Tibial artery (tissue), 4 donors: ENCODE measurements around the gene SLC39A8.
"Not testable (repeated sequence)": the region's sequence is repeated elsewhere in the genome, so short reads cannot be mapped to it uniquely, and the experiment has no call there.

Experiments used
- DNase-seq, 2 donors: peaks; one replicate each; pipeline ENCODE4 v3.0.0-alpha.2; 2019
- H3K27ac ChIP-seq, 2 donors: fragments of 200-600 bp; sonication (generic) in 1 of 2; 1 replicate in 1 of 2; 2 replicates in 1 of 2; pipeline ENCODE4 v1.5.1; 2018 to 2019; ENCODE audit warnings: mild to moderate bottlenecking in 1 of 2
- H3K27me3 ChIP-seq, 2 donors: fragments of 200-600 bp; sonication (generic) in 1 of 2; one replicate each; pipeline versions ENCODE4 v1.5.1 to v1.6.0; 2016 to 2019
- H3K36me3 ChIP-seq, 3 donors: fragments of 200-600 bp; sonication (generic) in 2 of 3; one replicate each; pipeline ENCODE4 v1.5.1; 2016 to 2019; ENCODE audit warnings: mild to moderate bottlenecking in 2 of 3
- H3K4me1 ChIP-seq, 4 donors: fragments of 200-600 bp; sonication (generic) in 2 of 4; 1 replicate in 3 of 4; 2 replicates in 1 of 4; pipeline ENCODE4 v1.5.1; 2016 to 2019
- H3K4me3 ChIP-seq, 2 donors: fragments of 200-600 bp; sonication (generic) in 1 of 2; 1 replicate in 1 of 2; 2 replicates in 1 of 2; pipeline ENCODE4 v1.5.1; 2018 to 2019; ENCODE audit warnings: mild to moderate bottlenecking in 2 of 2
- H3K9me3 ChIP-seq, 3 donors: fragments of 200-600 bp; sonication (generic) in 1 of 3; one replicate each; pipeline ENCODE4 v1.5.1; 2016 to 2019
- intact Hi-C: fragments of 100-400 bp; cut with DNase I; formaldehyde crosslinking; loops from one replicate; pipeline ENCODE4 v1.15.0; 2023; ENCODE audit warnings: low total_unique reads
- TF ChIP-seq, protein P1 (sequence below), 2 experiments: fragments of 200-600 bp in 1 of 2; fragments of 450-650 bp in 1 of 2; IDR thresholded peaks; one replicate each; pipeline ENCODE4 v1.5.1; 2017 to 2019; ENCODE audit warnings: antibody characterized with exemption in 2 of 2, mild to moderate bottlenecking in 1 of 2, moderate library complexity in 1 of 2

SLC39A8 gene

DNA sequence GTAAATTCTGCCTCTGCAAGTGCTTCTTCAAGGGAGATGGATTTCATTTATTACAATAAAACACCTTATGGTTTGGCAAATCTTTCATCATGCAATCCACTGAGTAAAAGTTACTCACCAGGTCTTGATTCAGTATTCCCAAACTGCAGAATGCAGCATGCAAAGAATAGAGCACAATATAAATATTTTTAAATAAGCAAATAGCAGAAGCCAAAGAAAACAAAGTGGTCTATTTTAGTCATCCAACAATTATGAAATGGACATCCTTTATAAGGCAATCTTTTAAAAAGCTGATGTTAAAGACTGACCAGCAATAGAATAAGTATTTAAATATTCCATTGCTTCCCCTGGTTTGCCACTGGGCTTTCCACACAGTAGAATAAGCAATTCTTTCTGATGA, 59.5 kb downstream of the SLC39A8 start:
- TF ChIP-seq, protein P1, sequence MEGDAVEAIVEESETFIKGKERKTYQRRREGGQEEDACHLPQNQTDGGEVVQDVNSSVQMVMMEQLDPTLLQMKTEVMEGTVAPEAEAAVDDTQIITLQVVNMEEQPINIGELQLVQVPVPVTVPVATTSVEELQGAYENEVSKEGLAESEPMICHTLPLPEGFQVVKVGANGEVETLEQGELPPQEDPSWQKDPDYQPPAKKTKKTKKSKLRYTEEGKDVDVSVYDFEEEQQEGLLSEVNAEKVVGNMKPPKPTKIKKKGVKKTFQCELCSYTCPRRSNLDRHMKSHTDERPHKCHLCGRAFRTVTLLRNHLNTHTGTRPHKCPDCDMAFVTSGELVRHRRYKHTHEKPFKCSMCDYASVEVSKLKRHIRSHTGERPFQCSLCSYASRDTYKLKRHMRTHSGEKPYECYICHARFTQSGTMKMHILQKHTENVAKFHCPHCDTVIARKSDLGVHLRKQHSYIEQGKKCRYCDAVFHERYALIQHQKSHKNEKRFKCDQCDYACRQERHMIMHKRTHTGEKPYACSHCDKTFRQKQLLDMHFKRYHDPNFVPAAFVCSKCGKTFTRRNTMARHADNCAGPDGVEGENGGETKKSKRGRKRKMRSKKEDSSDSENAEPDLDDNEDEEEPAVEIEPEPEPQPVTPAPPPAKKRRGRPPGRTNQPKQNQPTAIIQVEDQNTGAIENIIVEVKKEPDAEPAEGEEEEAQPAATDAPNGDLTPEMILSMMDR (IDR thresholded peaks at IDR 0.05): no peak
- DNase-seq: no peak
- H3K27ac ChIP-seq: no peak overlapping the region
- intact Hi-C loops: no loop called here
- H3K27me3 ChIP-seq: no peaks in the 10 kb centered on the region
- no peak overlapping the region for H3K4me3 ChIP-seq
- no peaks in the 10 kb centered on the region for H3K36me3 ChIP-seq
- no peaks in the 10 kb centered on the region for H3K4me1 ChIP-seq
- no peaks in the 10 kb centered on the region for H3K9me3 ChIP-seq

DNA sequence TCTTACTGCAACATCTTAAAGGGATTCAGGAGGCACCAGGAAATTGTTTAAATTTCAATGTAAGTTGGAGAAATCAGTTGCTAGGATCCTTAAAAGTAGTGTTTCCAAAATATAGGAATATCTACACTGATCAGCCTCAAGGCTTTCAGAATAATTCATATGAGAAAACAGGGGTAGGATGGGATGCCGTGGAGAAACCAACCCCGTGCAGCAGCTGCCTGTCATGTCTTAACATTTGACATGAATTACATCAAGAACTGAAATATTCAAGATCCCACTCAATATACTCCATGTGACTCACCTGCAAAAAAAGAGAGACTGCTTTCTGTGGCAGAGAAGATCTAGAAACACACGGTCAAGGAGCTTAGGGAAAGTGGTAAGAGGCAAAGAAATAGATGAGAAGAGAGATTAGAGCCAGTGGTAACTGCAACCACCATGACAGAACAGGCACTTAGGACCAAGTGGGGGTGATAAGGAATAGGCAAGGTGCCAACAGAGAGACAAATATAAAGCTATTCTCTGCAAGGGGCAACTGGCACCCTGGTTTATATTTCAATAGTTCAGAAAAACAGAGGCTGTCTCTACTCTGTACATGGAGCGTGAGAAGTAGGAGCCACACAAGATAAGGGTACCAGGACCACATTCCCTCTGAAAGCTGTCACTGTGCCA, 64.0 kb downstream of the SLC39A8 start:
- no peak overlapping the region for H3K4me3 ChIP-seq
- H3K27ac ChIP-seq: no peak overlapping the region
- H3K4me1 ChIP-seq: no peaks in the 10 kb centered on the region
- peaks cover 0 to 2% (median 0%) of the 10 kb centered on the region in 3 donors for H3K9me3 ChIP-seq
- TF ChIP-seq, protein P1 (IDR thresholded peaks at IDR 0.05): no peak
- H3K36me3 ChIP-seq: no peaks in the 10 kb centered on the region
- intact Hi-C loops: no loop called here
- no peak for DNase-seq
- H3K27me3 ChIP-seq: no peaks in the 10 kb centered on the region

DNA sequence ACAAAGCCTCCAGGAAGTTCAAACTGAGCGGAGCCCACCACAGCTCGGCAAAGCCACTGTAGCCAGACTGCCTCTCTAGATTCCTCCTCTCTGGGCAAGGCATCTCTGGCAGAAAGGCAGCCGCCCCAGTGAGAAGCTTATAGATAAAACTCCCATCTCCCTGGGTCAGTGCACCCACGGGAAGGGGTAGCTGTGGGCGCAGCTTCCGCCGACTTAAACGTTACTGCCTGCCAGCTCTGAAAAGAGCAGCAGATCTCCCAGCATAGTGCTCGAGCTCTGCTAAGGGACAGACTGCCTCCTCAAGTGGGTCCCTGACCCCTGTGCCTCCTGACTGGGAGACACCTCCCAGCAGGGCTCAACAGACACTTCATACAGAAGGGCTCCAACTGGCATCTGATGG, 72.0 kb downstream of the SLC39A8 start:
- H3K27ac ChIP-seq: not testable (repeated sequence)

DNA sequence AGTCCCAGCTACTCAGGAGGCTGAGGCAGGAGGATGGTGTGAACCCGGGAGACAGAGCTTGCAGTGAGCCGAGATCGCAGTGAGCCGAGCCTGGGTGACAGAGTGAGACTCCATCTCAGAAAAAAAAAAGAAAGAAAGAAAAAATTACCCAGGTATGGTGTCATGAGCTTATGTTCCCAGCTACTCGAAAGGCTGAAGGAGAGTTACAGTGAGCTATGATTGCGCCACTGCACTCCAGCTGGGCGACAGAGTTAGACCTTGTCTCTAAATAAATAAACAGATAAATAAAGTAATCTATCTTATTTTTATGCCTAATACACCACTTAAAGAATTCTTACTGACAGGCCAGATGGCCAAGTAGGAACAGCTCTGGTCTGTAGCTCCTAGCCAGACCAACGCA, 73.0 kb downstream of the SLC39A8 start:
- Histone ChIP-seq H3K4me3 (no peak overlapping the region), H3K27ac (no peak overlapping the region), H3K4me1 (no peaks in the 10 kb centered on the region), H3K36me3 (no peaks in the 10 kb centered on the region), H3K27me3 (no peaks in the 10 kb centered on the region), H3K9me3 (peaks cover 0 to 11% (median 0%) of the 10 kb centered on the region in 3 donors)
- DNase-seq: no peak
- TF ChIP-seq, protein P1 (IDR thresholded peaks at IDR 0.05): no peak
- intact Hi-C loops: no loop called here

More for the DNA sequence above, 72.0 kb downstream of the SLC39A8 start:
- H3K4me3 ChIP-seq, H3K36me3 ChIP-seq, intact Hi-C loops, H3K4me1 ChIP-seq, H3K27me3 ChIP-seq, DNase-seq: not testable (repeated sequence)
- H3K9me3 ChIP-seq: peaks cover 0 to 11% (median 0%) of the 10 kb centered on the region in 3 donors

DNA sequence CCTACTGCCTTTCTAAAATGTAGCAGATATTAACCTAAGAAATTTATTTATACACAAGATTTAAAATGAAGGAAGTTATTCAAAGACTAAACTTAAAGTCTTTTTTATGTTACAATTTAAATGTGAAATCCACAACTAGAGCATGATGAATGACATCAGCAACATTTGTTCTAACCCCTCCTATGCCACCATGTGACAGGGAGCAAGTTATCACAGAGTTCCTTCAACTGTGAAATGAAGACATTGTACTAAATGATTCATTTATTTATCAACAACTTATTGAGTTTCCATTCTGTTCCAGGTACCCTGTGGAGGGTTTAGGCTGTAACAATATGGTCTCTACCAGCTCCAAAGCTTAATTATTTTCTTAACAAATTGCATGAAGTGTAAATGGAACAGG, 76.9 kb downstream of the SLC39A8 start:
- Histone ChIP-seq H3K27me3 (no peaks in the 10 kb centered on the region), H3K4me1 (no peaks in the 10 kb centered on the region), H3K36me3 (no peaks in the 10 kb centered on the region), H3K9me3 (no peaks in the 10 kb centered on the region), H3K4me3 (no peak overlapping the region), H3K27ac (no peak overlapping the region)
- intact Hi-C loops: no loop called here
- TF ChIP-seq, protein P1 (IDR thresholded peaks at IDR 0.05): no peak
- no peak for DNase-seq

DNA sequence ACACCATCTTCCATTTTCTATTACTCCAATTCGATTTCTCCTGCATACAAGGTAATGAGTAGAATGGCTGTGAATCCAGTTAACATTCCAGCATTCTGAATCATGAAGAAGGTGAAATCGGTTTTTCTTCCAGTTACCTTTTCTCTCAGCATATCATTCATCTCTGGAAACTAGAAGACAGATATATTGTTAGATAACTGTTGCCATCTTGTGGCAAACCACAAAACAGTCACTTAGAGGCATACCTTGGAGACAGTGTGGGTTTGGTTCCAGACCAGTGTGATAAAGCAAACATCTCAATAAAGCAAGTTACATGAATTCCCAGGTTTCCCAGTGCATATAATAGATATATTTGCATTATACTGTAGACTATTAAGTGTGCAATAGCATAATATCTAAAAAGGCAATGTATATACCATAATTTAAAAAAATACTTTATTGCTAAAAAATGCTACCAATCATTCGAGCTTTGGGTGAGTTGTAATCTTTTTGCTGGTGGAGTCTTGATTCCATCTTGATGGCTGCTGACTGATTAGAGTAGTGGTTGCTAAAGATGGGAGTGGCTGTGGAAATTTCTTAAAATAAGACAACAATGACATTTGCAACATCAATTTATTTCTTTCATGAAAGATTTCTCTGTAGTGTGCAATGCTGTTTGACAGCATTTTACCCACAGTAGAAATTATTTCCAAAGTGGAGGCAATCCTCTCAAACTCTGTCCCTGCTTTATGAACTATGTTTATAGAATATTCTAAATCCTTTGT, 82.1 kb downstream of the SLC39A8 start:
- DNase-seq: no peak
- Histone ChIP-seq H3K27me3 (no peaks in the 10 kb centered on the region), H3K36me3 (no peaks in the 10 kb centered on the region), H3K9me3 (no peaks in the 10 kb centered on the region), H3K4me1 (no peaks in the 10 kb centered on the region), H3K4me3 (no peak overlapping the region), H3K27ac (no peak overlapping the region)
- intact Hi-C loops: no loop called here
- TF ChIP-seq, protein P1 (IDR thresholded peaks at IDR 0.05): peak; percentile 40 to 43
